Stimulated activated CD4-positive, alpha-beta T cell treated with anti-CD3 and anti-CD28 coated beads, Interleukin-4, amount 100 ng/mL, for 4 hours (primary cell): ENCODE measurements around the gene CD300A.
"Not testable (repeated sequence)": the region's sequence is repeated elsewhere in the genome, so short reads cannot be mapped to it uniquely, and the experiment has no call there.

Experiments used
- DNase-seq, 2 experiments: peaks; one replicate each; pipeline ENCODE4 v3.0.0-alpha.2; 2020

Gene CD300A

DNA sequence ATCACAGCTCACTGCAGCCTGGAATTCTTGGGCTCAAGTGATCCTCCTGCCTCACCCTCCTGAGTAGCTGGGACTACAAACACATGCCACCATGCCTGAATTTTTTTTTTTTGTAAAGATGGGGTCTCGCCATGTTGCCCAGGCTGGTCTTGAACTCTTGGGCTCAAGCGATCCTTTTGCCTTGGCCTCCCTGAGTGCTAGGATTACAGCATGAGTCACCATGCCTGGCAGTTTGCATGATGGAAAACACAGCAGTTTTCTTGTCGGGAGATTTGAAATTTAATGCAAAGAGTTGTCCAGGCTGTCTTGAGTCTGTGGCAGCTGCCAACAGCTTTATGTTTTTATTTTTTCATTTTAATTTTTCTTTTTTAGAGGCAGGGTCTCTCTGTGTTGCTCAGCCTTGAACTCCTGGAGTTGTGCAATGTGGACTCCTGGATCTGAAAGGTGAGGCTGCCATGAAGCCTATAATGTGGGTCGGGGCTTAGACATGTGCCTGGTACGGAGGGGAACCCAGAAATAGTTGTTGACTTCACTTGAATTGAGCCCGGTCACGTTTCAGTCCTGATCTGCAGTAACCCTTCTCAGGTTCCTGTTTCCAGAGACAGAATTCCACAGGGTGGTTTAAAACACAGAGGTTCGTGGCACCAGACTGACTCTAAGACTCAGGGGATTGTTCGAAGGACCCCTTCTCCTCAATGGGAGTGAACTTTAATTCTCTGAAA lies 18.7 kb downstream of the CD300A start:
- no peak for DNase-seq

DNA sequence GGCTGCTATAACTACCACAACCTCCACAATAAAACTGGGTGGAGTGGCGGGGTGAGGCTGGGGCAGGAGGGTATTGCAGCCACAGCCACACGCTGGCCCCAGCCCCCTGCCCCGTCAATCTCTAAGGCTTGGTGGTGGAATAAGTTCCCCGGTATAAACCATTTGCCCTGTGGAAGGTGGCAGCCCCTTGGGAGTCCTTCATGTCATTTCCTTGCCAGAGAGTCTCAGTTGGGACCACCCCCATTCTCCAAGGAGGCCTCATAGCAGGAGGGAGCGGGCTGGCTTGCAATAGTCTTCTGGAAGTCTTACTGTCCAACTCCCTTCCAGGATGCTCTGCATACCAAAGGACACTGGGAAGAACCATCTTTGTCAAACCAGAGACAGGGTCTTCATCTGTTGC lies 19.4 kb downstream of the CD300A start:
- no peak for DNase-seq

DNA sequence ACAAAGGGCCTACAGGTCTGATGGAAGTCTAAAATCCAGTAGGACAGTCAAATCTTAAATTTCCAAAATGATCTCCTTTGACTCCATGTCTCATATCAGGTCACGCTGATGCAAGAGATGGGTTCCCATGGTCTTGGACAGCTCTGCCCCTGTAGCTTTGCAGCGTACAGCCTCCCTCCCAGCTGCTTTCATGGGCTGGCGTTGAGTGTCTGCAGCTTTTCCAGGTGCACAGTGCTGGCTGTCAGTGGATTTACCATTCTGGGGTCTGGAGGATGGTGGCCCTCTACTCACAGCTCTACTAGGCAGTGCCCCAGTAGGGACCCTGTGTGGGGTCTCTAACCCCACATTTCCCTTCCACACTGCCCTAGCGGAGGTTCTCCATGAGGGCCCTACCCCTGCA lies 21.8 kb downstream of the CD300A start:
- not testable (repeated sequence) for DNase-seq

DNA sequence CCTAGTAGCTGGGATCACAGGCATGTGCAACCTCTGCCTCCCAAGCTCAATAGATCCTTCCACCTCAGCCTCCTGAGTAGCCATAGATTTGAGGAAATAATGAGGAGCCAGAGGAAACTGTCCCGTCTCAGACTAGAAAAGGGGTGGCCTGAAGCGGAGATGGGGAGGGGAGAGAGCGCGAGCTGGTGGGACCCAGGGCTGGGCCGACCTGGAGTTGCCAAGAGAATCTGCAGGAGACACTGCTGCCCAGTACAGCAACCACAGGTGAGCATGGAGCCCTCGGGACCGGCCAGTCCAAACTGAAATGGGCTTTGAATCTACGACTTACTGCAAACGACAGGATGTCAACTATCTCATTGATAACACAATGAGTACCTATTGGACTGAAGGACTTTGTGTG lies 24.3 kb downstream of the CD300A start:
- DNase-seq: no peak

DNA sequence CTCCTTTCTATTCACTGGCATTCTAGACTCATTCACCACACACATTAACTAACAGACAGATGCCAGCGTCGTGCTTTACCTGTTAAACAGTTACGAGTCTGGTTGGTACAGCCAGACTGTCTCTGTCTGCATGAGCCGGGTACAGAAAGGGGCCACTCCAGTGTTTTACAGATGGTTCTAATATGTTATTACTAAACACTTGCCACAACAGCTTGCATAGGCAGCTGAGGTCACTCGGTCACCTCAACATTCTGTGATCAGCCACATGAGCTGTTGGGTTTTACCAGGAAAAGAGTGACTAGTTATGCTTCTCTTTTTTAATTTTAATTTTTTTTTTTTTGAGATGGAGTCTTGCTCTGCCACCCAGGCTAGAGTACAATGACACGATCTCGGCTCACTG lies 25.2 kb downstream of the CD300A start:
- DNase-seq: no peak

DNA sequence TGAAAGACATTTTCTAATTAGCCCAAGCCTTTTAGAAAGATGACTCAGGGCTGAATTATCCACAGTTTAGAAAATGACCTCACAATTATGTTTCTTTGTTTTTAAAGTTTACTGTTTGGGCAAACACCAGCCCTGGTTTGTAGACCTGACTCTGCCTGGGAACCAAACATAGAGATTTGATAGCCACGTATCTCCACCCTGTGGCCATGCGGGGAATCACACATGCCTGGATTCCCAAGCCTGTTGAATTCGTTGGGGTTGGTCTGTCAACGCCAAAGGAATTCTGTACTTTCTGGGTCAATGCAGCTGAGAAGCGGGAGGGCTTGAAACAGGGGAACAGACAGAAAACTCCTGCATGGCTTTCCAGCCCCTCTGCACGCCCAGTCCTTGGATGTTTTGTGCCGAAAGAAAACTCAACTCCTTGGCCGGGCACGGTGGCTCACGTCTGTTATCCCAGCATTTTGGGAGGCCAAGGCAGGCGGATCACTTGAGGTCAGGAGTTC lies 26.9 kb downstream of the CD300A start:
- DNase-seq: peak; percentile 55 to 62

DNA sequence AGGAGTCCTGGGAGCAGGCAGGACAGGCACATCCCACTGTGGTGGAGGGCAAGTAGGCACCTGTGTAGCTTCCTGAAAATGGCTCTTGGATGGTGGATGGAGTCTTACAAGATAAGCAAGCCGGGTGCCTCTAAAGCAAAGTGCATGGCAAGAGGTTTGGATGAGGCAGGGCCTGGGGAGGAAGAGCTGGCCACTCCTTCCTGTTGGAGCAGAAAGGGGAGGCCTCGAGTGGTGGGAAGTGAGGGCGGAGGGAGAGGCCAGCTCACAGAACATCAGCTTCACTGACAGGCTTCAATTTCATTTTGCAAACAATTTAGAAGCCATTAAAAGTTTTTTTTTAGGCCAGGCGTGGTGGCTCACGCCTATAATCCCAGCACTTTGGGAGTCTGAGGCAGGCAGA lies 31.0 kb downstream of the CD300A start:
- no peak for DNase-seq

DNA sequence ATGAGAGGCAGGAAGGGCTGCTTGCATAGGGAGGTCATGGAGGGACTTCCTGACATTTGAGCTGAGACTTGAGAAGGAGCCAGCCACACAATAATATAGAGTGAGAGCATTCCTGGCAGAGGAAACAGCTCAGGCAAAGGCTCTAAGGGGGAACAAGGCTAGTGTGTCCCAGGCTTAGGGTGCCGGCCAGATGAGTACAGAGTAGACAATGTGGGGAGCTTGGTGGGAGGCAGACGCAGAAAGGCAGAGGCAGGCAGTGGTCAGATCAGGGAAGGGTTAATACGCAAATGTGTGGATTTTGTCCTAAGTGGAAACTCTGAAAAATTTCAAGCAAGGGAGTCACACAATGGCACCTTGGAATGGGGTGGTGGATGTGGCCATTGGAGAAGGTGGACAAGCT lies 33.6 kb downstream of the CD300A start:
- no peak for DNase-seq

DNA sequence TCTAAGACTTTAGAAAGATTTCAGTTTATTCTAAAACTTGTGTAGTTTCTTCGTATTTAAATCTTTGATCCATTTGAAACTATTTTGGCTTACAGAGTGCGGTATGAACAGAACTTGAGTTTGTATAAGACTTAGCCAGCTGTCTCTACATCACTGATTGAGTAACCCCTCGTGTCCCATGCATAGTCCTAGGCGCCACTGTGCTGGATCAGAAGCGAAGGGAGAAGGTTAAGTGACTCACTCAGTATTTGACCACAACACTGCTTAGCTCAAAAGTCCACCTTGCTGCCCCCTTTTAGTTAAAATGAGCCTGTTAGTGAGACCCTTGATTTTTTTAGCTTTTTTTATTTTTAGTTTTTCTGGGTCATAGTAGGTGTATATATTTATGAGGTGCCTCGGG lies 36.4 kb downstream of the CD300A start:
- DNase-seq: no peak

DNA sequence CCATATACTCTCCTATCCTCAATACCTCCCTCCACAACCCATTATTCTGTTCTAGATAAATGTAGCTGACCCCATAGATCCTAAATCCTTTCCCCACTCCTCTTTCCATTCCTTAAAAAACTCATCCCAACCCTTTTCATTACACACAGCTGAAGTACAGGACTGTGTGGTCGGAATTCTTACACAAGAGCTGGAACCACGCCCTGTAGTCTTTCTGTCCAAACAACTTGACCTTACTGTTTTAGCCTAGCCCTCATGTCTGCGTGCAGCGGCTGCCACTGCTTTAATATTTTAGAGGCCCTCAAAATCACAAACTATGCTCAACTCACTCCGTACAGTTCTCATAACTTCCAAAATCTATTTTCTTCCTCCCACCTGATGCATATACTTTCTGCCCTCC lies 37.5 kb downstream of the CD300A start:
- DNase-seq: not testable (repeated sequence)

DNA sequence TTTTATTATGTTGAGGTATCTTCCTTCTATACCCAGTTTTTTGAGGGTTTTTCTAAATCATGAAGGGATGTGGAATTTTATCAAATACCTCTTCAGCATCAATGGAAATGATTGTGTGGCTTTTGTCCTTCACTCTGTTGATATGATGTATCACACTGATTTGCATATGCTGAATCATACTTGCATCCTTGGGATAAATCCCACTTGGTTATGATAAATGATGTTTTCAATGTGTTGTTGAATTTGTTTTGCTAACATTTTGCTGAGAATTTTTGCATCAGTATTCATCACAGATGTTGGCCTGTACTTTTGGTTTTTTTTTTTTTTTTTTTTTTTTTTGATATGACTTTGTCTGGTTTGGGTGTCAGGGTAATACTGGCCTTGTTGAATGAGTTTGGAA lies 41.7 kb downstream of the CD300A start:
- no peak for DNase-seq

DNA sequence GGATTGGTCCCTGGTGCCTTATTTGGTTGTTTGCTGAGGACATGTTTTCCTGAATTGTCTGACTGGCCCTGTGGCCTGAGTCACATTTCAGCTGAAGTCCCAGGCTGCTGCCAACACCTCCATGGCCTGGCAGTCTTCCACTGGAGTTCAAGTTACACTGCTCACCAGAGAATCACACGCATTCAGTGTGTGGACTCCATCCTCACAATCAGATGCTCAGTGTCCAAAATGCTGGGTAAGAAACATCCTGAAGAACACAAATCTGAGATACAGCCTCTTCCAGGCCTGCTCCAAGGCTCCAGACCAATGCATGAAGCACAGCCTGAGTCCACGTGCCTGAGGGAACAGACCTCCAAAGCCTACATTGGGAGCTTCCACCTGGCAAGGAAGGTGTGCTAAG lies 45.6 kb downstream of the CD300A start:
- no peak for DNase-seq

DNA sequence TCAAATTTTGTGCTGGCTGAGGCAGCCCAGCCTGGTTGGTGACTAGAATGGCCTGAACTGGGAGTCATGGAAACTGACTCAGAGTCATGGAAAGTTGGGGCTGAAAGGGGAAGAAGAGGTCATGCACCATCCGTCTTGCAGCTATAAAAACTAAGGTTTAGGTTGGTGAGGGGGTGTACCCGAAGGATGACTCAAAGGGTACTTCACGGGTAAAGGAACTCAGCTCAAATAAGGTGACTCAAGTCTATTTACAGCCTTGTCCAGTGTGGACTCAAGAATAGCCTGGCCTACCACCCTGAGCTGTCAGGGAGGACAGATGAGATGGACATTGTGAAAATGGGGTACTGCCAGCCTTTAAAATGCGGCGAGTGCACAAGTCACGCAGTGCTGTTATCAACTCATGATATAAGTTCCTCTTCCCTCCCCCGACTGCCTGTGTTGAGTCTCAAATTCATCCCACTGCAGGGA lies 46.2 kb downstream of the CD300A start:
- DNase-seq: peak in 1 of 2 experiments; percentile 15

DNA sequence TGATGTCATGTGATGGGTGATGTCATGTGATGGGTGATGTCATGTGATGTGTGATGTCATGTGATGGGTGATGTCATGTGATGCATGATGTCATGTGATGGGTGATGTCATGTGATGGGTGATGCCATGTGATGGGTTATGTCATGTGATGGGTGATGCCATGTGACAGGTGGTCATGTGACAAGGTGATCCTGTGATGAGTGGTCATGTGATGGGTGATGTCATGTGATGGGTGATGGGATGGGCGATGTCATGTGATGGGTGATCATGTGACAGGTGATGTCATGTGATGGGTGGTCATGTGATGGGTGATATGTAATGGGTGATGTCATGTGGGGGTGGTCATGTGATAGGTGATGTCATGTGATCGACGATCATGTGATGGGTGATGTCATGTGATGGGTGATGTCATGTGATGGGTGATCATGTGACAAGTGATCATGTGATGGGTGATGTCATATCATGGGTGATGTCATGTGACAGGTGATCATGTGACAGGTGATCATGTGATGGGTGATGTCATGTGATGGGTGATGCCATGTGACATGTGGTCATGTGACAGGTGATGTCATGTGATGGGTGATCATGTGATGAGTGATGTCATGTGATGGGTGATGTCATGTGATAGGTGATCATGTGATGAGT lies 47.7 kb downstream of the CD300A start:
- peak in 1 of 2 experiments; percentile 7 for DNase-seq

DNA sequence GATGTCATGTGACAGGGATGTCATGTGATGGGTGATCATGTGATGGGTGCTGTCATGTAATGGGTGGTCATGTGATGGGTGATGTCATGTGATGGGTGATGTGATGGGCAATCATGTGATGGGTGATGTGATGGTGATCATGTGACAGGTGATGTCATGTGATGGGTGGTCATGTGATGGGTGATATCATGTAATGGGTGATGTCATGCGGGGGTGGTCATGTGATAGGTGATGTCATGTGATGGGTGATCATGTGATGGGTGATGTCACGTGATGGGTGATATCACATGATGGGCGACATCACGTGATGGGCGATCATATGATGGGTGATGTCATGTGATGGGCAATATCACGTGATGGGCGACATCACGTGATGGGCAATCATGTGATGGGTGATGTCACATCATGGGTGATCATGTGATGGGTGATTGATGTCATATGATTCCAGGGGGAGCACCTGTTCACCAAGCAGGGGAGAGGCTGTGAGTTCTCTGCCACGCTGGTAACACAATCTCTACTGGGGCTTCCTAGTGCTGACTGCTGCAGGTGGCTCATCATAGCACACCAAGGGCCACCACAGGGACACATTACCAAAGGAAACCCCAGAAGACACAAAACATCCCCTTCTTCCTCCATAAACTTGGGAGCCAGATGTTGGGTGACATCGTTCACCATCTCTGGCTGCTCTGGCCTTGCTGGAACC lies 48.3 kb downstream of the CD300A start:
- DNase-seq: peak in 1 of 2 experiments; percentile 7

DNA sequence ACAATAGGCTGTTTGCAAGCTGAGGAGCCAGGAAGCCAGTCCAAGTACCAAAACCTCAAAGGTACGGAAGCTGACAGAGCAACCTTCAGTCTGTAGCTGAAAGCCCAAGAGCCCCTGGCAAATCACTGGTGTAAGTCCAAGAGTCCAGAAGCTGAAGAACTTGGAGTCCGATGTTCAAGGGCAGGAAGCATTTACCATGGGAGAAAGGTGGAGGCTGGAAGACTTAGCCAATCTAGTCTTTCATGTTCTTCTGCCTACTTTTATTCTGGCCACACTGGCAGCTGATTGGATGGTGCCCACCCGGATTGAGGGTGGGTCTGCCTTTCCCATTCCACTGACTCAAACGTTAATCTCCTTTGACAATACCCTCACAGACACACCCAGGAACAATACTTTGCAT lies 49.5 kb downstream of the CD300A start:
- DNase-seq: no peak

DNA sequence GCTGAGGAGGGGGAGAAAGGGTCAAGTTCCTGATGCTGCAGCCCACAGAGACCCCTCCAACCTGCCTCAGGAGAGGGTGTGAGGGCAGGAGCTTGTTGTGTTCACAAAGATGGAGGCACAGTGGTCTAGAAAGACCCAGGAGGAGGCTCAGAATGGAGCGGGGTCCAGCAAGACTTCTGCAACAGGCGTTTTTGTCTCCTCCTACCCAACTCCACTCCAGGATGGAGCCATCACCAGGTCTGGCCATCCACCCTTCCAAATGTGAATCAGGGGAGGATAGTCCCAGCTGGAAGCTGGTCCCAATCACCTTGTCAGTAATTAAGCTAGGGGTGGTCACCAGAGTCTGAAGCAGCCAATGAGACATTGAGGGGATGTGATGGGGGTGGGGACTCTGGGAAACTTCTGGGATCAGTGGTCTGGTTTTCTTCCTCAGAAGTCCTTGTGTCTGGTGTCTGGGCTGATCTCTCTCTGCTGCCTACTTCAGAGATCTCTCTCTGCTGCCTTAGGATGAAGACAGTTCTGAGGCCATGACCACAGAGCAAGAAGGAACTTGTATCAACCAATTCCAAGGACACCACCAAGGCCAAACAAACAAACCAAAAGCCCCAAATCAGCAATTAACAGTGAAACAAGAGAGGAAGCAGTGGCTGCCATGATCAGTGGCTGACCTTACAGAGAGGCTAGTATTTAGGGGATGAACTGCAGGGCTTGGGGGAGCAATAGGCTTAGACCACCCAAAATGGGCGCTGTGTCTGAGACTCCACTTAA lies 50.3 kb downstream of the CD300A start:
- no peak for DNase-seq

DNA sequence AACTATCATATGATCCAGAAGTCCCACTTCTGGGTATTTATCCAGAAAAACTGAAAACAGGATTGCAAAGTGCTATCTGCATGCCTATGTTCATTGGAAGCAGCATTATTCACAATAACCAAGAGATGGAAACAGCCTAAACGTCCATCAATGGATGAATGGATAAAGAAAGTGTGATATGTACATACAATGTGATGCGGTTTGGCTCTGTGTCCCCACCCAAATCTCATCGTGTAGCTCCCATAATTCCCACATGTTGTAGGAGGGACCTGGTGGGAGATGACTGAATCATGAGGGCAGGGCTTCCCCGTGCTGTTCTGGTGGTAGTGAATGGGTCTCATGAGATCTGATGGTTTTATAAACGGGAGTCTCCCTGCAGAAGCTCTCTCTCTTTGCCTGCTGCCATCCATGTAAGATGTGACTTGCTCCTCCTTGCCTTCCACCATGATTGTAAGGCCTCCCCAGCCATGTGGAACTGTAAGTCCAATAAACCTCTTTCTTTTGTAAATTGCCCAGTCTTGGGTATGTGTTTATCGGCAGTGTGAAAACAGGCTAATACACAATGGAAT lies 52.1 kb downstream of the CD300A start:
- not testable (repeated sequence) for DNase-seq

DNA sequence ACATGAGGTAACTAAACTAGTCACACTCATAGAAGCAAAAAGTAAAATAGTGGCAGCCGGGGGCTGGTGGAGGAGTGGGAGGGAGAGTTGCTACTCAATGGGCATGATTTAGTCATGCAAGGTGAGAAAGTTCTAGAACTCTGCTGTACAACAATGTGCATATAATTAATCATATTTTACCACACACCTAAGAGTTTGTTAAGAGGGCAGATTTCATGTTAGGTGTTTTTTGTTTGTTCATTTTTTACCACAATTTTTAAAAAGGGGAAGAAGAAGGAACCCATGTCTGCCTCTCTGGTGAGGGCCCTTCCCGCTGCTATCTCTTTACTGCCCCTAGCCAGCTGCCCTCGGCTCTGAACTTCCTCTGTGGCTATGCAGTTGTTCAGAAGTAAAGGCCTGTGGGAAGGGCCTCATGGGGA lies 53.6 kb downstream of the CD300A start:
- no peak for DNase-seq

DNA sequence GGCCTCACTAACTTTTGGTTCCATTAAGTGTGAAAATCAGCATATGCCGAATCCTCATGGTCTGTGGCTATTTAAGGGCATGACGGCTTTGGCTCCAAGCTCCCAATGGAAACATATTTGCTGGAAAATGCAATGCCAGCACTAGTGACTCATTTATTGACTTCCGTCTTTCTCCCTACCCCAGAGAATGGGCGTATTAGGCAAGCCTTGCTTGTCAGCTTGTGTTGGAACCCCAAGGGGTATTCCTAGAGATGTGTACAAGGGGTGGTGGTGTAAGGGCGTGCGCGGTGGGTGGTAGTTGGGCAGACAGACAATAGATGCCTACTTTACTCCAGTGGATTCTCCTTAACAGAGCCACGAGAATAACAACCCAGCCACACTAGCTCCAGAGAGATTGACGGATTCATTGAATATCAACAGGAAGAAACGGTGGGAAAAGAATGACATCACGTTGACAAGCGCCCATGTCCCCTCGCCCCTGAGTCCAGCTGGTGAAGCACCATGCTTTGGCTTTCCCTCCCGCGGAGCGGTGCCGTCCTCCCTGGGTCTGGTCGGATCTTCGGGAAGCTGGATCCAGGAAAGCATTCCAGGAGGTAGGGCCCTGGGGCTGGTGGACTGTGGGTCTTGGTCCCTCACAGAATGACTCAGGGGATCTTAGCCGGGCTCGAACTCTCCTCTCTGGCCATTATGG lies 54.5 kb downstream of the CD300A start:
- no peak for DNase-seq

DNA sequence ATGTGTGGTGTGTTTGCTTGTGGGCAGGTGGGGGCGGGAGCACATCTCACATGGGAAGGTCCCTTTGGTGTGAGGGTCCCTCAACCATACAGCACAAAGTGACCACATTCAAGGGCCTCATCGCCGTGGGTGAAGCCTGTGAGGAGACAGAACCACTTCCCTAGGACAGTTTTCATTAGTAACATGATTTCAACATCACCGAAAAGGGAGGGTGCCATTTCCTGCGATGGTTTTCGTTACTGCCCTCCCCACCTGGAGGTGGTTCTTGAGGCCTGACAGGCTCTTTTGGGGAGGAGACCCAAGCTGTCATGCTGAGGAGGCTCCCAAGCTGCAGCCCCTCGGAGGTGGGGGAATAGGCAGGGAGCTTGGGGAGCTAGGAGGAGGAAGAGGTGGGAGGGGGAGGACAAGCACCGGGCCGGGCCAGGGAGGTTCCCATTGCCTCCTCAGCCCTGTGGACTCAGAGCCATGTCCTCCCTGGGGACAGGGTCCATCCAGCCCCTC lies 55.3 kb downstream of the CD300A start:
- no peak for DNase-seq
